ENCODE measurements around the gene MYH9.
"Not testable (repeated sequence)": the region's sequence is repeated elsewhere in the genome, so short reads cannot be mapped to it uniquely, and the experiment has no call there.

MYH9 gene

GRCh38 chr22:36413022-36413775 is 25.4 kb upstream of the MYH9 start:
- DNase-seq: no peak

DNA sequence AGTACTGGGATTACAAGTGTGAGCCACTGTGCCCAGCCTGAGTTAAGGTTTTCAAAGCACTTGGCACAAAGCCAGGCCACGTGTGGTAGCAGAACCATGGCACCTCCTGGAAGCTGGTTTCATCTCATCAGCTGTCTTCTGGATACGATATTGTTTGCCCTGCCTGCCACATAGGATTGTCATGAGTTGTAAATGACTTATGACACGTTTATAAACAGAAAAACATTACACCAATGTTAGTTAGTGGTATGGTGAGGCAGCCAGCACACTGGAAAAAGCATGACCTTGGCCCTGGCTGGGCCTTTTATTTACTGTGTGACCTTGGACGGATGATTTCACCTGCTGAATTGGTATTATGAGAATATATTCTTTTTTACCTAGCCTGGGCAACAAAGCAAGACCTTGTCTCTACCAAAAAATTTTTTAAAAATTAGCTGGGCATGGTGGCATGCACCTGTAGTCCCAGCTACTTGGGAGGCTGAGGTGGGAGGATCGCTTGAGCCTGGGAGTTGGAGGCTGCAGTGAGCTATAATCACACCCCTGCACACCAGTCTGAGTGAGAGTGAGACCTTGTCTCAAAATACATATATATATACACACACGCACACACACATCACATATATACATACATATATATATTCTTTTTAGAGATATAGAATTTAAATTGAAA is 24.0 kb upstream of the MYH9 start:
- no peak for DNase-seq

- no peak for DNase-seq
These were observed 22.4 kb upstream of the MYH9 start for GRCh38 chr22:36409911-36410756.

DNA sequence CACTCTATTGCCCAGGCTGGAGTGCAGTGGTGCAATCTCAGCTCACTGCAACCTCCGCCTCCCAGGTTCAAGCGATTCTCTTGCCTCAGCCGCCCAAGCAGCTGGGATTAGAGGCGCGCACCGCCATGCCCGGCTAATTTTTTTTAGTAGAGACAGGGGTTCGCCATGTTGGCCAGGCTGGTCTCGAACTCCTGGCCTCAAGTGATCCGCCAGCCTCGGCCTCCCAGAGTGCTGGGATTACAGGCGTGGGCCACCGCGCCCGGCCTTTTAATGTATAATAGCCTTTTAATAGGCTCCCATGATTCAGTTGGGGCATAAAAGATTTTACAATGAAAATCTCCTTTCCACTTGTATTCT is 21.8 kb upstream of the MYH9 start:
- not testable (repeated sequence) for DNase-seq

- DNase-seq: no peak
These were observed 21.3 kb upstream of the MYH9 start for GRCh38 chr22:36409056-36409455.

- DNase-seq: no peak
These were observed 19.0 kb upstream of the MYH9 start for GRCh38 chr22:36406721-36407120.

DNA sequence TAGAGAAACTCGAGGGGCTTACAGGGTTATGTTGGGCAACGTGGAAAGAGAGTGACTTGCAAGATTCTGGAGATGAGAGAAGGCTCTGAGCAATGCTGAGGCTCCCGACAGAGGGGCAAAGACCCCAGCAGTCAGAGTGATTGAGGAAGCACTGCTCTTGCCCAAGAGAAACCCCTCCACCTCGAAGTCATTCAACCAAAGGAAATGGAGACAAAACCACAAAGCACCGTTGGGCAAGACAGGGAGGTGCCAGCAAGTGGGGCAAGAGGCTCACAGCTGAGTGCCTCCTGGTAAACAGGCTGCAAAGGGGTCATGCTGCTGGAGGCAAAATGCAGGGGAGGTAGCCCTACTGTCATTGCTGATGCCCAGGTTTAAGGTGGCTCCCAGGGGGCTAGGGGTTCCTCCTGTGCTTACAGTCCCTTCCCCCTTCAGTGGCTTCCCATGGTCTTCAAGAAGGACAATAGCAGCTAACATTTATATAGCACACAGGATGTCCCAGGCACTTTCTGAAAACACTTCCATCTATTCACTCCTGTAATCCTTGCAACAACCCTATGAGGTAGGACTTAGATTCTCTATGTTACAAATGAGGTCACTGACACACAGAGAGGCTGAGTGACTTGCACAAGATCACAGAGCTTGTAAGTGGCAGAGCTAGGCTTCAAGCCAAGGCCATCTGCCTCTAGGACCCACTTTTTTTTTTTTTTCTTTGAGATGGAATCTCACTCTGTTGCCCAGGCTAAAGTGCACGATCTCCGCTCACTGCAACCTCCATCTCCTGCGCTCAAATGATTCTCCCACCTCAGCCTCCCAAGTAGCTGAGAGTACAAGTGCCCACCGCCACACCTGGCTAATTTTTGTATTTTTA is 18.1 kb upstream of the MYH9 start:
- peak; percentile 98 for DNase-seq

DNA sequence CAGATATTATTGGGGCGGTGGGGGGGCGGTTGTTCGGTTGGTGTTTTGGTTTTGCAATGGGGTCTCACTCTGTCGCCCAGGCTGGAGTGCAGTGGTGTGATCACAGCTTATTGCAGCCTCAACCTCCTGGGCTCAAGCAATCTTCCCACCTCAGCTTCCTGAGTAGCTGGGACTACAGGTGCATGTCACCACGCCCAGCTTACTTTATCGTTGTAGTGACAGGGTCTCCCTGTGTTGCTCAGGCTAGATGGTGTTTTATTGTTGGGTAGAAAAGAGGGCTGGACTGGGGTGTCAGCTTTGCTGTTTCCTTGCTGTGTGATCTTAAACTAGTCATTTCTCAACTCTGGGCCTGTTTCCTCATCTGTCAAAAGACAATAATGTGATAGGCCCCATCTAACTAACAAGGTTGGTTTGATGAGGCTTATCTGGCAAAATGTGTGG is 17.5 kb upstream of the MYH9 start:
- DNase-seq: peak; percentile 97

DNA sequence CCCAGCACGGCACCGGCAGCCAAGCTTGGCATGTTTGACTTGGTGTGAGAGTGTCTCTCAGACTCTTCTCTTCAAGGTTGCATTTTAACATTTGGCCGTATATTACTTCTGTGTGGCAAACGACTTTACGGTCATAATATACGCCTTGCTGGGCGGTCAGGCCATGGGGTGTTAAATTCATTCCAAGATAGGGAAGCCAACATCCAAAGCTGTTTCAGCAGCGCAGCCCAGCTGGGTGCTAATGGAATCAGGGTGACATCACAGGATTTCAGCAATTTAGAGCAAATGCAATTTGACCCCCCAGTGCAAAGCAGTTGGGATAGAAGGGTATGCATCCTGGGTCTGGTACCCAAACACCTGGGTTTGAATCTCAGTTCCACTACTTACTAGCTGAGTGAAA is 16.7 kb upstream of the MYH9 start:
- no peak for DNase-seq

GRCh38 chr22:36399472-36399778 is 11.7 kb upstream of the MYH9 start:
- DNase-seq: peak; percentile 27

GRCh38 chr22:36398601-36399471 is 11.1 kb upstream of the MYH9 start:
- DNase-seq: no peak

GRCh38 chr22:36397131-36398093 is 9.6 kb upstream of the MYH9 start:
- no peak for DNase-seq

- no peak for DNase-seq
These were observed 8.1 kb upstream of the MYH9 start for GRCh38 chr22:36395915-36396314.

- no peak for DNase-seq
These were observed 7.5 kb upstream of the MYH9 start for GRCh38 chr22:36395055-36395849.

DNA sequence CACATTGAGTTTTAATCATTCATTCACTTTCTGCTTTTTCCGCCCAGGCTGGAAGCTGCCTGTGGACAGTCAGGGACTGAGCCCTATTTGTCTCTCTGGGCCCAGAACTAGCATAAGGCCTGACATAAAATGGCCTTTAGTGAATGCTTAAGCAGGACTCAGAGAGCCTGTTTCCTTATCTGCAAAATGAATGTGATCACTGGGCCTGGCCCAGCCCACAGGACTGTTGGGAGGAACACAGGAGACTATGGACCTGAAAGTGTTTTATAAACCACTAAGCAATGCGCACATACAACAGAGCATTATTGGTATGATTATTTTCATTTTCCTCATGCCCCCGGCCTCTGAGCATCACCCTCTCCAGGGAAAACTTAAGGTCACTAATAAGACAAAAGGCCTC is 3.9 kb upstream of the MYH9 start:
- DNase-seq: no peak

DNA sequence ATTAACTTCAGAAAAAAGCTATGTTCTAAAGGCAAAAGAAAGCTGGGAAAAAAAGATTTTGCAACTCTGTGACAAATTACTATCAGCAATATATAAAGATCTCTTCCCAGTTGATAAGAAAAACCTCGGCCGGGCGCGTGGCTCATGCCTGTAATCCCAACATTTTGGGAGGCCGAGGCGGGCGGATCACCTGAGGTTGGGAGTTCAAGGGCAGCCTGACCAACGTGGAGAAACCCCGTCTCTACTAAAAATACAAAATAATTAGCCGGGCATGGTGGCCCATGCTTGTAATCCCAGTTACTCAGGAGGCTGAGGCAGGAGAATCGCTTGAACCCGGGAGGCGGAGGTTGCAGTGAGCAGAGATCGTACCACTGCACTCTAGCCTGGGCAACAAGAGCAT is 1.4 kb upstream of the MYH9 start:
- not testable (repeated sequence) for DNase-seq

DNA sequence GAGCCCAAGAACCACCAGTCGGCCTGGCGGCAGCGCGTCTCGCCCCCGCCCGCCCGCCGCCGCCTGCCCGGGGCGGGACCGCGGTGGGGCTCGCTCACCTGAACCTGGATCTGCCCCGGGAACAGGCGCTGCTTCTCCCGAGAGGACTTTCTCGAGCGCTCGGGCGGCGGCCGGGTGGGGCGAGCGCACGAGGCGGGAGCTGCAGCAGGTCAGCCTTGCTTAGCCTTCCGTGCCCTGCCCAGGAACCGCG is 133 bp downstream of the MYH9 start:
- DNase-seq: no peak

DNA sequence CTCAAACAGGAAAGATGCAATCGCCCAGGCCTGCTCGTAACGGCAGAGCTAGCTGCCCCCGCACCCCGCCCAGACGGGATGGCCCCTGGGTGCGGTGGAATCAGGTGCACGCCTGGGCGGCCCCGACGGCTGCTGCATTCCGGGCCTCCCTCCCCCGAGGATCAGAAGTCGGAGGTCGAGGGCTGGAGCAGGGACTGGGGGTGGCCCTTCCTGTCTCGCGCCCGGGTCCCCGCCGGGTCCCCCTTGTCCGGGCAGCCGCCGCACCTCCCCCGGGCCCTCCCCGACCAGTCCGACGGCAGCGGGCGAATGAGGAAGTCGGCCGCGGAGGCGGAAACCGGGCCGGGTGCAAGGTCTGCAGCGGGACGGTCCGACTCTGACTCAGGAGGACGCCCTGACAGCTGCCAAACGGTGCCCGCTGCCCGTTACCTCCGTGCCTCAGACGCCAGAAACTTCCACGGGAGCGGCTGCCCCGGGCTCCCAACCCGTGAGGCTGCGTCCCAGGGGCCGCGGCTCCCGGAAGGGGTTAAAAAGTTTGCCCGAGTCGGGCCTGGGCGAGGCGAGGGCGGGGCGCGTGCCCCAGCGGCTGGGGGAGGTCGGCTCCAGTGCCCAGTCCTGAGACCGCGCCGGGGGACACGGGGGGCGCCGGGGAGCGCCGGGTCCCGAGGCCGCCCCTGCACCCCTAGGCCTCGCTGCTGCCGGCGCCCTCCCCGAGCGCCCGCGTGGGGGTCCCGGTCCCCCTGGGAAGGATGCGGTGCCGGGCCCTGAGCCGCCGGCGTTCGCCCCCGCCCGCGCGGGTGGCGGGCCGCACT is 663 bp downstream of the MYH9 start:
- peak; percentile 50 for DNase-seq

GRCh38 chr22:36386351-36386899 is 1.3 kb downstream of the MYH9 start:
- DNase-seq: peak; percentile 55
